H9 (cell line): Measurements from ENCODE around the gene RBM34. TPM values are rescaled to one million over a fixed set of nuclear protein-coding genes. Genes with fewer than 3 reads are reported as not detected.
A peak's percentile ranks its signal among the peaks of the same experiment; 100 is the strongest.

Source experiments
- DNase-seq: peaks from one replicate; pipeline ENCODE4 v3.0.0-alpha.2; 2017
- H2AFZ ChIP-seq: one replicate; pipeline ENCODE4 v1.6.1; 2013; ENCODE audit warnings: mild to moderate bottlenecking, low read length, control low read depth, moderate library complexity
- H2AK5ac ChIP-seq: 2 replicates; pipeline ENCODE4 v1.6.1; 2013; ENCODE audit warnings: low read length, control low read depth, mixed read lengths; ENCODE audit not compliant: insufficient read length
- H2BK120ac ChIP-seq: one replicate; pipeline ENCODE4 v1.6.1; 2013; ENCODE audit warnings: low read depth, mild to moderate bottlenecking, low read length, control low read depth, inconsistent platforms; ENCODE audit not compliant: poor library complexity, severe bottlenecking
- H2BK12ac ChIP-seq: 2 replicates; pipeline ENCODE4 v1.6.1; 2013; ENCODE audit warnings: low read length, control low read depth, mixed read lengths, low read depth; ENCODE audit not compliant: insufficient read length
- H2BK15ac ChIP-seq: 2 replicates; pipeline ENCODE4 v1.6.1; 2013; ENCODE audit warnings: low read depth, low read length, control low read depth
- H2BK20ac ChIP-seq: one replicate; pipeline ENCODE4 v1.6.1; 2013; ENCODE audit warnings: low read depth, mild to moderate bottlenecking, low read length, control low read depth, inconsistent platforms; ENCODE audit not compliant: poor library complexity, severe bottlenecking
- H2BK5ac ChIP-seq: 2 replicates; pipeline ENCODE4 v1.6.1; 2013; ENCODE audit warnings: low read length, control low read depth, mixed read lengths; ENCODE audit not compliant: insufficient read length
- H3K14ac ChIP-seq: 2 replicates; pipeline ENCODE4 v1.6.1; 2013; ENCODE audit warnings: low read length, control low read depth; ENCODE audit not compliant: insufficient read depth
- H3K18ac ChIP-seq: 2 replicates; pipeline ENCODE4 v1.6.1; 2013; ENCODE audit warnings: low read depth, mild to moderate bottlenecking, mixed read lengths, low read length, control low read depth; ENCODE audit not compliant: insufficient read length
- H3K23ac ChIP-seq: 2 replicates; pipeline ENCODE4 v1.6.1; 2013; ENCODE audit warnings: low read length, control low read depth, mixed read lengths, low read depth; ENCODE audit not compliant: insufficient read length
- H3K23me2 ChIP-seq: 2 replicates; pipeline ENCODE4 v1.6.1; 2013; ENCODE audit warnings: low read depth, mild to moderate bottlenecking, mixed read lengths, low read length, control low read depth; ENCODE audit not compliant: insufficient read length, poor library complexity, severe bottlenecking
- H3K27ac ChIP-seq: 2 replicates; pipeline ENCODE4 v1.5.1; 2013; ENCODE audit warnings: low read length, control low read depth, mixed read lengths, low read depth; ENCODE audit not compliant: insufficient read length
- H3K27me3 ChIP-seq: 2 replicates; pipeline ENCODE4 v1.6.1; 2013; ENCODE audit warnings: low read length, control low read depth, inconsistent platforms; ENCODE audit not compliant: insufficient read depth
- H3K4ac ChIP-seq: 2 replicates; pipeline ENCODE4 v1.6.1; 2013; ENCODE audit warnings: low read depth, mild to moderate bottlenecking, control low read depth, inconsistent platforms, low read length, moderate library complexity
- H3K4me1 ChIP-seq: 2 replicates; pipeline ENCODE4 v1.6.1; 2013; ENCODE audit warnings: low read length, control low read depth, inconsistent platforms; ENCODE audit not compliant: insufficient read depth
- H3K4me2 ChIP-seq: 2 replicates; pipeline ENCODE4 v1.6.1; 2013; ENCODE audit warnings: low read length, control low read depth, mixed read lengths; ENCODE audit not compliant: insufficient read length, insufficient read depth
- H3K56ac ChIP-seq: 2 replicates; pipeline ENCODE4 v1.6.1; 2013; ENCODE audit warnings: low read depth, mild to moderate bottlenecking, mixed read lengths, low read length, control low read depth; ENCODE audit not compliant: insufficient read length
- H3K79me1 ChIP-seq: 2 replicates; pipeline ENCODE4 v1.6.1; 2013; ENCODE audit warnings: low read depth, mild to moderate bottlenecking, moderate library complexity, low read length, control low read depth, inconsistent platforms; ENCODE audit not compliant: insufficient read depth, poor library complexity, severe bottlenecking
- H3K79me2 ChIP-seq: 2 replicates; pipeline ENCODE4 v1.6.1; 2013; ENCODE audit warnings: low read length, control low read depth, inconsistent platforms; ENCODE audit not compliant: insufficient read depth
- H3K9ac ChIP-seq: 2 replicates; pipeline ENCODE4 v1.6.1; 2013; ENCODE audit warnings: low read length, control low read depth, mixed read lengths; ENCODE audit not compliant: insufficient read length; ENCODE audit errors: extremely low read depth
- H3K9me3 ChIP-seq: one replicate; pipeline ENCODE4 v1.6.1; 2013; ENCODE audit warnings: low read depth, low read length, inconsistent platforms; ENCODE audit not compliant: control insufficient read depth
- H3T11ph ChIP-seq: one replicate; pipeline ENCODE4 v1.6.1; 2013; ENCODE audit warnings: mild to moderate bottlenecking, low read length, control low read depth, inconsistent platforms
- H4K20me1 ChIP-seq: one replicate; pipeline ENCODE4 v1.6.1; 2013; ENCODE audit not compliant: control insufficient read depth, insufficient read length, insufficient read depth
- H4K5ac ChIP-seq: 2 replicates; pipeline ENCODE4 v1.6.1; 2013; ENCODE audit warnings: low read depth, mild to moderate bottlenecking, mixed read lengths, low read length, control low read depth; ENCODE audit not compliant: insufficient read length
- H4K8ac ChIP-seq: replicated peaks from 2 replicates; pipeline ENCODE4 v1.6.1; 2013; ENCODE audit warnings: low read length, control low read depth, mixed read lengths, low read depth; ENCODE audit not compliant: insufficient read length
- H4K91ac ChIP-seq: 2 replicates; pipeline ENCODE4 v1.6.1; 2013; ENCODE audit warnings: low read depth, mild to moderate bottlenecking, moderate library complexity, mixed read lengths, low read length, control low read depth; ENCODE audit not compliant: insufficient read length
- H3K27ac Mint-ChIP-seq, 3 experiments: 2 replicates in 2 of 3; 3 replicates in 1 of 3; pipeline ENCODE4 v1.8.0; 2020 to 2021; ENCODE audit warnings: mixed read lengths in 3 of 3, mild to moderate bottlenecking in 1 of 3, moderate library complexity in 1 of 3
- H3K27me3 Mint-ChIP-seq: 2 replicates; pipeline ENCODE4 v1.8.0; 2021; ENCODE audit warnings: low read depth, mild to moderate bottlenecking, moderate library complexity, mixed read lengths
- H3K36me3 Mint-ChIP-seq, 3 experiments: 2 replicates in 2 of 3; 3 replicates in 1 of 3; pipeline ENCODE4 v1.8.0; 2020 to 2021; ENCODE audit warnings: low read depth in 3 of 3, mixed read lengths in 3 of 3; ENCODE audit not compliant: insufficient read depth in 1 of 3
- H3K4me1 Mint-ChIP-seq, 2 experiments: 2 replicates each; pipeline ENCODE4 v1.8.0; 2020; ENCODE audit warnings: mixed read lengths in 2 of 2
- H3K4me3 Mint-ChIP-seq, 2 experiments: 2 replicates in 1 of 2; 3 replicates in 1 of 2; pipeline ENCODE4 v1.8.0; 2020 to 2021; ENCODE audit warnings: mild to moderate bottlenecking in 2 of 2, mixed read lengths in 2 of 2, moderate library complexity in 1 of 2
- H3K9me3 Mint-ChIP-seq, 2 experiments: 2 replicates in 1 of 2; 3 replicates in 1 of 2; pipeline ENCODE4 v1.8.0; 2020; ENCODE audit warnings: mild to moderate bottlenecking in 2 of 2, mixed read lengths in 2 of 2, moderate library complexity in 1 of 2
- WGBS: extraction: QIAGEN DNeasy Blood & Tissue Kit; methylation state at CpG from one replicate; pipeline ENCODE4 v1.1.7; 2013; ENCODE audit warnings: missing lambda C conversion rate, low lambda C conversion rate, mixed read lengths; ENCODE audit not compliant: insufficient read length; ENCODE audit errors: extremely low coverage; 5-methylcytosine and 5-hydroxymethylcytosine counted together
- total RNA-seq: library from RNA; stranded (reverse); gene quantifications from 2 replicates; pipeline ENCODE4 v1.2.1, GENCODE V29; 2021
- TF ChIP-seq, protein P1 (sequence below): fragments of 200-600 bp; sonication (generic); conservative IDR thresholded peaks from 3 replicates; pipeline ENCODE4 v1.8.0; 2021; ENCODE audit warnings: antibody characterized with exemption, mild to moderate bottlenecking

The RBM34 gene
- total RNA-seq, 1 experiment from 2014 or later, result 121 TPM

DNA sequence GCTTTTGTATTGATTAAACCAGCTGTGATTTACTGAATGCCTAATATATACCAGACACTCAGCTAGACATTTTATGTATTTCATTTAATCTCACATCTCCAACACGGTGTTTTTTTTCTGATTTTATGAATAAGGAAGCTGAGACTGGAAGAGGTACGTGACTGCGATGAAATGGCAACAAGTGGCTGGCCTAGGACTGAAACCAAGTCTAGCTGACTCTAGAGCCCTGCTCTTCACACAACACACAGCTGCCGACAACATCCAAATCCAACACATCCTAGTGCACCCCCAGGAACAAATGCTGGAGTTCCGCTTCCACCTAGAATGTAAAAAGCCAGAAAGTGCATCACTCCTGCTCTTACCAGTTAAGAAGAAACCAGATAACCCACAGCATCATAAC, 21.7 kb downstream of the RBM34 start:
- Histone ChIP-seq H3K18ac (no peak overlapping the region), H3K79me1 (peaks cover 2% of the 10 kb centered on the region), H2AK5ac (no peak overlapping the region), H3K4ac (no peak overlapping the region), H2BK5ac (no peak overlapping the region), H3K23me2 (no peaks in the 10 kb centered on the region), H3K4me2 (no peak overlapping the region), H3K14ac (no peak overlapping the region), H2BK120ac (no peak overlapping the region), H3T11ph (no peak overlapping the region), H3K27me3 (no peaks in the 10 kb centered on the region), H4K8ac (no peak overlapping the region), H3K79me2 (no peaks in the 10 kb centered on the region; the same call in 1 of the 2 replicates), H3K4me1 (no peaks in the 10 kb centered on the region), H3K23ac (no peak overlapping the region), H4K5ac (no peak overlapping the region), H2AFZ (no peak overlapping the region), H2BK20ac (no peak overlapping the region), H3K9me3 (no peaks in the 10 kb centered on the region), H2BK15ac (no peak overlapping the region), H3K27ac (no peak overlapping the region), H3K9ac (no peak overlapping the region), H4K91ac (no peak overlapping the region), H2BK12ac (no peak overlapping the region), H4K20me1 (no peaks in the 10 kb centered on the region), H3K56ac (no peak overlapping the region)
- no peak for DNase-seq
- no peaks in the 10 kb centered on the region for H3K4me1 Mint-ChIP-seq
- TF ChIP-seq, protein P1, sequence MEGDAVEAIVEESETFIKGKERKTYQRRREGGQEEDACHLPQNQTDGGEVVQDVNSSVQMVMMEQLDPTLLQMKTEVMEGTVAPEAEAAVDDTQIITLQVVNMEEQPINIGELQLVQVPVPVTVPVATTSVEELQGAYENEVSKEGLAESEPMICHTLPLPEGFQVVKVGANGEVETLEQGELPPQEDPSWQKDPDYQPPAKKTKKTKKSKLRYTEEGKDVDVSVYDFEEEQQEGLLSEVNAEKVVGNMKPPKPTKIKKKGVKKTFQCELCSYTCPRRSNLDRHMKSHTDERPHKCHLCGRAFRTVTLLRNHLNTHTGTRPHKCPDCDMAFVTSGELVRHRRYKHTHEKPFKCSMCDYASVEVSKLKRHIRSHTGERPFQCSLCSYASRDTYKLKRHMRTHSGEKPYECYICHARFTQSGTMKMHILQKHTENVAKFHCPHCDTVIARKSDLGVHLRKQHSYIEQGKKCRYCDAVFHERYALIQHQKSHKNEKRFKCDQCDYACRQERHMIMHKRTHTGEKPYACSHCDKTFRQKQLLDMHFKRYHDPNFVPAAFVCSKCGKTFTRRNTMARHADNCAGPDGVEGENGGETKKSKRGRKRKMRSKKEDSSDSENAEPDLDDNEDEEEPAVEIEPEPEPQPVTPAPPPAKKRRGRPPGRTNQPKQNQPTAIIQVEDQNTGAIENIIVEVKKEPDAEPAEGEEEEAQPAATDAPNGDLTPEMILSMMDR, result no peak
- H3K4me3 Mint-ChIP-seq, result no peak overlapping the region
- no peaks in the 10 kb centered on the region; a peak in 1 of 5 replicates for H3K9me3 Mint-ChIP-seq
- peak overlapping the region in 1 of 3 experiments; percentile 64; a peak in 1 of 7 replicates for H3K27ac Mint-ChIP-seq
- no CpG with 5 or more reads among the region's 5 CpGs for WGBS
- peaks cover 66 to 94% (median 86%) of the 10 kb centered on the region in 3 experiments for H3K36me3 Mint-ChIP-seq
- no peaks in the 10 kb centered on the region for H3K27me3 Mint-ChIP-seq
